SK-N-SH (cell line): ENCODE measurements around the gene RNF151. TPM values are rescaled to one million over a fixed set of nuclear protein-coding genes. Genes with fewer than 3 reads are reported as not detected.

Source experiments
- CTCF ChIA-PET: fragments of 300-600, 350-600 bp; formaldehyde crosslinking; extraction: SDS; loops from one replicate; lab custom pipeline; 2021; lab: Yijun Ruan, JAX
- POLR2A ChIA-PET: fragments of 350-600 bp; sonication (Branson Sonifier 250); formaldehyde crosslinking; extraction: SDS; loops from one replicate; lab custom pipeline; 2020; ENCODE audit warnings: antibody characterized with exemption, inconsistent platforms; lab: Yijun Ruan, JAX
- DNase-seq: peaks from one replicate; pipeline ENCODE4 v3.0.0; 2012
- H2AFZ ChIP-seq: fragments of 200-600 bp; sonication (generic); 2 replicates; pipeline ENCODE4 v1.8.1; 2016; ENCODE audit warnings: antibody characterized with exemption, mild to moderate bottlenecking, low read depth
- H3F3A ChIP-seq: fragments of 200-600 bp; sonication (generic); replicated peaks from 2 replicates; pipeline ENCODE3; 2016; ENCODE audit warnings: antibody characterized with exemption, mild to moderate bottlenecking; ENCODE audit not compliant: insufficient read depth
- H3K27ac ChIP-seq, 2 experiments: fragments of 200-500 bp in 1 of 2; fragments of 200-600 bp in 1 of 2; sonication (Bioruptor generic) in 1 of 2; sonication (generic), shearing (Covaris generic) in 1 of 2; 2 replicates each; pipeline versions ENCODE4 v1.5.1 to v1.6.1; 2014 to 2016; ENCODE audit warnings: low read depth in 2 of 2, inconsistent platforms in 1 of 2, low read length in 1 of 2, mild to moderate bottlenecking in 1 of 2, mixed read lengths in 1 of 2
- H3K27me3 ChIP-seq: fragments of 200-600 bp; sonication (generic), shearing (Covaris generic); 2 replicates; pipeline ENCODE4 v1.6.1; 2016; ENCODE audit warnings: mixed run types; ENCODE audit not compliant: insufficient read depth
- H3K36me3 ChIP-seq, 2 experiments: fragments of 200-500 bp in 1 of 2; fragments of 200-600 bp in 1 of 2; sonication (Bioruptor generic) in 1 of 2; sonication (generic) in 1 of 2; replicated peaks in 1 of 2; 2 replicates each; pipeline versions ENCODE3 to v1.5.1; 2014 to 2016; ENCODE audit warnings: low read length in 1 of 2, mild to moderate bottlenecking in 1 of 2; ENCODE audit not compliant: insufficient read depth in 2 of 2, control insufficient read depth in 1 of 2
- H3K4me1 ChIP-seq, 2 experiments: fragments of 200-500 bp in 1 of 2; fragments of 200-600 bp in 1 of 2; sonication (Bioruptor generic) in 1 of 2; sonication (generic), shearing (Covaris generic) in 1 of 2; 2 replicates each; pipeline versions ENCODE4 v1.5.1 to v1.6.1; 2014 to 2016; ENCODE audit warnings: low read depth in 1 of 2, low read length in 1 of 2, mixed run types in 1 of 2; ENCODE audit not compliant: insufficient read depth in 2 of 2, control insufficient read depth in 1 of 2
- H3K4me2 ChIP-seq: fragments of 200-600 bp; sonication (generic), shearing (Covaris generic); 2 replicates; pipeline ENCODE4 v1.6.1; 2017; ENCODE audit warnings: mixed run types
- H3K4me3 ChIP-seq, 2 experiments: fragments of 200-500 bp in 1 of 2; fragments of 200-600 bp in 1 of 2; sonication (Bioruptor generic) in 1 of 2; sonication (generic), shearing (Covaris generic) in 1 of 2; 2 replicates each; pipeline versions ENCODE4 v1.5.1 to v1.8.1; 2014 to 2016; ENCODE audit warnings: low read depth in 2 of 2, inconsistent platforms in 1 of 2, low read length in 1 of 2, mild to moderate bottlenecking in 1 of 2, mixed read lengths in 1 of 2, moderate library complexity in 1 of 2
- H3K79me2 ChIP-seq: fragments of 200-600 bp; sonication (generic); 2 replicates; pipeline ENCODE4 v1.8.1; 2017; ENCODE audit warnings: mild to moderate bottlenecking; ENCODE audit not compliant: insufficient read depth
- H3K9ac ChIP-seq: fragments of 200-600 bp; sonication (generic); 2 replicates; pipeline ENCODE4 v1.6.1; 2017; ENCODE audit warnings: mixed run types
- H3K9me2 ChIP-seq: fragments of 200-600 bp; sonication (generic); 2 replicates; pipeline ENCODE4 v1.6.1; 2017; ENCODE audit warnings: mixed run types
- H3K9me3 ChIP-seq: fragments of 200-600 bp; sonication (generic); 2 replicates; pipeline ENCODE4 v1.6.1; 2017; ENCODE audit warnings: mixed run types, mild to moderate bottlenecking, moderate library complexity
- H4K20me1 ChIP-seq: fragments of 200-600 bp; sonication (generic); 2 replicates; pipeline ENCODE4 v1.6.1; 2017; ENCODE audit warnings: mild to moderate bottlenecking, mixed run types; ENCODE audit not compliant: insufficient read depth
- CHD2 ChIP-seq: fragments of 150-350 bp; IDR thresholded peaks from 2 replicates; pipeline ENCODE4 v1.6.1; 2018; ENCODE audit warnings: low read length; ENCODE audit not compliant: partially characterized antibody
- ELF1 ChIP-seq: IDR thresholded peaks from 2 replicates; pipeline ENCODE4 v1.4.0; 2012
- FOXJ3 ChIP-seq: sonication (generic); formaldehyde crosslinking; IDR thresholded peaks from 2 replicates; pipeline ENCODE4 v1.5.1; 2020; ENCODE audit warnings: mild to moderate bottlenecking, missing genetic modification reagents
- FOXM1 ChIP-seq: IDR thresholded peaks from 2 replicates; pipeline ENCODE4 v1.4.0; 2012; ENCODE audit warnings: low read depth, mild to moderate bottlenecking
- GATA2 ChIP-seq: sonication (generic); formaldehyde crosslinking; IDR thresholded peaks from 2 replicates; pipeline ENCODE4 v1.5.0; 2020; ENCODE audit warnings: mild to moderate bottlenecking, missing genetic modification reagents
- MEF2A ChIP-seq: IDR thresholded peaks from 2 replicates; pipeline ENCODE4 v1.4.0; 2012; ENCODE audit warnings: low read depth, borderline replicate concordance
- MXI1 ChIP-seq: IDR thresholded peaks from 2 replicates; pipeline ENCODE4 v1.6.1; 2012; ENCODE audit warnings: mild to moderate bottlenecking, low read depth, low read length, improper control_type of control experiment
- NRF1 ChIP-seq: IDR thresholded peaks from 2 replicates; pipeline ENCODE4 v1.6.1; 2012; ENCODE audit warnings: low read depth, mild to moderate bottlenecking, low read length
- RAD21 ChIP-seq: IDR thresholded peaks from 2 replicates; pipeline ENCODE4 v1.6.1; 2012; ENCODE audit warnings: mild to moderate bottlenecking, low read length
- RCOR1 ChIP-seq: fragments of 150-350 bp; IDR thresholded peaks from 2 replicates; pipeline ENCODE4 v1.6.1; 2017; ENCODE audit warnings: antibody characterized with exemption, low read length
- REST ChIP-seq: IDR thresholded peaks from 2 replicates; pipeline ENCODE4 v1.6.1; 2012; ENCODE audit warnings: mild to moderate bottlenecking, low read depth, low read length, moderate library complexity
- SMC3 ChIP-seq: IDR thresholded peaks from 2 replicates; pipeline ENCODE4 v1.6.1; 2012; ENCODE audit warnings: low read depth, low read length, improper control_type of control experiment
- YY1 ChIP-seq: IDR thresholded peaks from 2 replicates; pipeline ENCODE4 v1.4.0; 2012; ENCODE audit warnings: low read depth, mild to moderate bottlenecking
- ZBTB33 ChIP-seq: IDR thresholded peaks from 2 replicates; pipeline ENCODE4 v1.4.0; 2012; ENCODE audit warnings: low read depth, borderline replicate concordance
- WGBS: methylation state at CpG from one replicate; pipeline ENCODE4 v1.1.6; 2017; ENCODE audit warnings: low lambda C conversion rate; 5-methylcytosine and 5-hydroxymethylcytosine counted together
- polyA plus RNA-seq, 3 experiments: library from polyadenylated mRNA; depleted of rRNA; stranded (reverse); fragments of >200 nt; gene quantifications; 2 replicates each; pipeline ENCODE4 v1.2.3, GENCODE V29; 2012
- TF ChIP-seq, protein P1 (sequence below): IDR thresholded peaks from 2 replicates; pipeline ENCODE4; 2012
- TF ChIP-seq, protein P2 (sequence below): IDR thresholded peaks from 2 replicates; pipeline ENCODE4 v1.4.0; 2012; ENCODE audit warnings: low read depth

Gene RNF151
- polyA plus RNA-seq, 1 of the 3 experiments (the other 2 are of a cell fraction): 0.07 TPM

- WGBS: 0% methylated on average over 9 of the region's 25 CpGs
- Histone ChIP-seq H4K20me1 (no peaks in the 10 kb centered on the region), H3K79me2 (peaks cover 13% of the 10 kb centered on the region; the same call in 1 of the 2 replicates), H3K4me1 (peaks cover 4 to 24% of the 10 kb centered on the region in 2 experiments; a peak in 2 of 4 replicates), H3F3A (peaks cover 9% of the 10 kb centered on the region), H3K4me2 (peak overlapping the region; percentile 85; the same call in 1 of the 2 replicates), H3K9me2 (no peaks in the 10 kb centered on the region), H3K9ac (no peak overlapping the region), H3K36me3 (peaks cover 5 to 13% of the 10 kb centered on the region in 2 experiments), H3K27me3 (no peaks in the 10 kb centered on the region), H3K4me3 (peak overlapping the region; percentile 62), H3K9me3 (no peaks in the 10 kb centered on the region), H2AFZ (no peak overlapping the region), H3K27ac (peak overlapping the region in 1 of 2 experiments; percentile 47; a peak in 1 of 4 replicates)
- TF ChIP-seq NRF1 (no peak), FOXJ3 (CRISPR knock-in tag) (no peak), SMC3 (no peak), GATA2 (CRISPR knock-in tag) (no peak), RCOR1 (no peak), RAD21 (no peak), ZBTB33 (no peak), FOXM1 (no peak), MXI1 (no peak), ELF1 (no peak), CHD2 (no peak)
- TF ChIP-seq, protein P1, sequence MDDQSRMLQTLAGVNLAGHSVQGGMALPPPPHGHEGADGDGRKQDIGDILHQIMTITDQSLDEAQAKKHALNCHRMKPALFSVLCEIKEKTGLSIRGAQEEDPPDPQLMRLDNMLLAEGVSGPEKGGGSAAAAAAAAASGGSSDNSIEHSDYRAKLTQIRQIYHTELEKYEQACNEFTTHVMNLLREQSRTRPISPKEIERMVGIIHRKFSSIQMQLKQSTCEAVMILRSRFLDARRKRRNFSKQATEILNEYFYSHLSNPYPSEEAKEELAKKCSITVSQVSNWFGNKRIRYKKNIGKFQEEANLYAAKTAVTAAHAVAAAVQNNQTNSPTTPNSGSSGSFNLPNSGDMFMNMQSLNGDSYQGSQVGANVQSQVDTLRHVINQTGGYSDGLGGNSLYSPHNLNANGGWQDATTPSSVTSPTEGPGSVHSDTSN: no peak
- TF ChIP-seq, protein P2, sequence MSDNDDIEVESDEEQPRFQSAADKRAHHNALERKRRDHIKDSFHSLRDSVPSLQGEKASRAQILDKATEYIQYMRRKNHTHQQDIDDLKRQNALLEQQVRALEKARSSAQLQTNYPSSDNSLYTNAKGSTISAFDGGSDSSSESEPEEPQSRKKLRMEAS: no peak
- CTCF ChIA-PET: interaction anchor here (1.3 to 12.9 kb wide), 3 partner anchors 9 to 19 kb away, joined by 4 to 108 read pairs (median 4); no protein-coding TSS in a partner anchor
- no peak for DNase-seq
- POLR2A ChIA-PET: interaction anchor here (2.3 kb wide), 1 partner anchor 25 kb away, joined by 8 read pairs; the partner anchor contains the start of gene RPS2
These were observed 23.4 kb downstream of the RNF151 start for GRCh38 chr16:1990101-1990350.

GRCh38 chr16:1990351-1991134 lies 23.9 kb downstream of the RNF151 start:
- H3K27ac ChIP-seq: peak overlapping the region in 1 of 2 experiments; percentile 58; a peak in 1 of 4 replicates
- TF ChIP-seq MEF2A (no peak), YY1 (no peak), REST (no peak)
- H3K4me3 ChIP-seq: peak overlapping the region; percentile 62
- DNase-seq: peak; percentile 82
- H4K20me1 ChIP-seq: no peaks in the 10 kb centered on the region
- H3K9me2 ChIP-seq: no peaks in the 10 kb centered on the region
- H3K9ac ChIP-seq: peak overlapping the region; percentile 46; the same call in 1 of the 2 replicates
- H3K79me2 ChIP-seq: peaks cover 8% of the 10 kb centered on the region; the same call in 1 of the 2 replicates
- no peaks in the 10 kb centered on the region for H3K27me3 ChIP-seq
- ChIA-PET POLR2A (interaction anchor here (2.3 kb wide), 1 partner anchor 26 kb away, joined by 8 read pairs; the partner anchor contains the start of gene RPS2), CTCF (interaction anchor here (1.3 to 12.9 kb wide), 3 partner anchors 8 to 18 kb away, joined by 4 to 108 read pairs (median 4); no protein-coding TSS in a partner anchor)
- peaks cover 11% of the 10 kb centered on the region for H3F3A ChIP-seq
- H3K9me3 ChIP-seq: no peaks in the 10 kb centered on the region
- H3K4me1 ChIP-seq: peaks cover 0 to 19% of the 10 kb centered on the region in 2 experiments; a peak in 1 of 4 replicates
- H3K4me2 ChIP-seq: peak overlapping the region; percentile 85
- 28% methylated on average over 23 of the region's 50 CpGs for WGBS
- peaks cover 4 to 11% of the 10 kb centered on the region in 2 experiments for H3K36me3 ChIP-seq
- H2AFZ ChIP-seq: 0 out of 2 replicates have a peak overlapping the region, but pooled peaks have one; percentile 41
